Measurements from ENCODE around the gene RET.

DNA sequence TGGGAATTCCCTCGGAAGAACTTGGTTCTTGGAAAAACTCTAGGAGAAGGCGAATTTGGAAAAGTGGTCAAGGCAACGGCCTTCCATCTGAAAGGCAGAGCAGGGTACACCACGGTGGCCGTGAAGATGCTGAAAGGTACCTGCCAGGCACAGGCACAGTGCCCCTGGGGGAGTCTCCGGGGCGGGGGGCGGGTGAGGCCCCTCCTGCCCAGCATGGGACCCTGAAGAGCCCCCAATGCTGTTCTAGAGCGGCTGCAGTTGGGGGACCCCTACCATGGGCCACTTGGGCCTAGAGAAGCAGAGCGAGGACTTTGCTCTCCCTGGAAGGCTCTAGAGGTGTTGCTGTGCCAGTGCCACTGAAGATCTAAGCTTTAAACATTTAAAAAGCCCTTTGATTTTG, 39.7 kb downstream of the RET start:
- TF ChIP-seq POLR2AphosphoS5 (IDR thresholded peaks at IDR 0.05), result no peak
- TF ChIP-seq, protein P1, sequence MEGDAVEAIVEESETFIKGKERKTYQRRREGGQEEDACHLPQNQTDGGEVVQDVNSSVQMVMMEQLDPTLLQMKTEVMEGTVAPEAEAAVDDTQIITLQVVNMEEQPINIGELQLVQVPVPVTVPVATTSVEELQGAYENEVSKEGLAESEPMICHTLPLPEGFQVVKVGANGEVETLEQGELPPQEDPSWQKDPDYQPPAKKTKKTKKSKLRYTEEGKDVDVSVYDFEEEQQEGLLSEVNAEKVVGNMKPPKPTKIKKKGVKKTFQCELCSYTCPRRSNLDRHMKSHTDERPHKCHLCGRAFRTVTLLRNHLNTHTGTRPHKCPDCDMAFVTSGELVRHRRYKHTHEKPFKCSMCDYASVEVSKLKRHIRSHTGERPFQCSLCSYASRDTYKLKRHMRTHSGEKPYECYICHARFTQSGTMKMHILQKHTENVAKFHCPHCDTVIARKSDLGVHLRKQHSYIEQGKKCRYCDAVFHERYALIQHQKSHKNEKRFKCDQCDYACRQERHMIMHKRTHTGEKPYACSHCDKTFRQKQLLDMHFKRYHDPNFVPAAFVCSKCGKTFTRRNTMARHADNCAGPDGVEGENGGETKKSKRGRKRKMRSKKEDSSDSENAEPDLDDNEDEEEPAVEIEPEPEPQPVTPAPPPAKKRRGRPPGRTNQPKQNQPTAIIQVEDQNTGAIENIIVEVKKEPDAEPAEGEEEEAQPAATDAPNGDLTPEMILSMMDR (IDR thresholded peaks at IDR 0.05), result no peak
